NK-92 (cell line): Measurements from ENCODE around the gene LIG4.
A peak's percentile ranks its signal among the peaks of the same experiment; 100 is the strongest.
"Not testable (repeated sequence)": the region's sequence is repeated elsewhere in the genome, so short reads cannot be mapped to it uniquely, and the experiment has no call there.

Experiments used
- DNase-seq: peaks from one replicate; lab custom pipeline; 2025; ENCODE audit not compliant: unreplicated experiment; lab: John Stamatoyannopoulos, UW

Gene LIG4

GRCh38 chr13:108215436-108215835, at the start of gene LIG4:
Gene LIG4 (minus strand): TSS chr13:108215536. CDS start chr13:108211268, 4,268 bp downstream.
- DNase-seq = peak; percentile 54

- DNase-seq = no peak
Observed at GRCh38 chr13:108263621-108264355, 48.5 kb upstream of the LIG4 start.

GRCh38 chr13:108257248-108257647, 41.9 kb upstream of the LIG4 start:
- no peak for DNase-seq

- no peak for DNase-seq
Observed at GRCh38 chr13:108249150-108249549, 33.8 kb upstream of the LIG4 start.

- no peak for DNase-seq
Observed at GRCh38 chr13:108230377-108230776, 15.0 kb upstream of the LIG4 start.

GRCh38 chr13:108227651-108228272, 12.4 kb upstream of the LIG4 start:
- no peak for DNase-seq

- DNase-seq = no peak
Observed at GRCh38 chr13:108226184-108226583, 10.8 kb upstream of the LIG4 start.

- no peak for DNase-seq
Observed at GRCh38 chr13:108225440-108225839, 10.1 kb upstream of the LIG4 start.

GRCh38 chr13:108223687-108224503, 8.6 kb upstream of the LIG4 start:
- no peak for DNase-seq

- DNase-seq = no peak
Observed at GRCh38 chr13:108220041-108220440, 4.7 kb upstream of the LIG4 start.

- peak; percentile 51 for DNase-seq
Observed at GRCh38 chr13:108218044-108218974, 3.0 kb upstream of the LIG4 start, which contains the start of gene ABHD13. Gene ABHD13 (plus strand): TSS chr13:108218392. CDS start chr13:108229219, 10,827 bp downstream.

GRCh38 chr13:108217307-108218043, 2.1 kb upstream of the LIG4 start:
- DNase-seq = not testable (repeated sequence)

GRCh38 chr13:108214441-108215271, 680 bp downstream of the LIG4 start:
- DNase-seq = no peak

GRCh38 chr13:108213946-108214345, 1.4 kb downstream of the LIG4 start:
- no peak for DNase-seq

GRCh38 chr13:108212886-108213285, 2.5 kb downstream of the LIG4 start:
- no peak for DNase-seq

- no peak for DNase-seq
Observed at GRCh38 chr13:108210551-108210950, 4.8 kb downstream of the LIG4 start.

- DNase-seq = no peak
Observed at GRCh38 chr13:108200781-108201398, 14.4 kb downstream of the LIG4 start.

GRCh38 chr13:108195861-108196260, 19.5 kb downstream of the LIG4 start:
- no peak for DNase-seq

GRCh38 chr13:108195146-108195545, 20.2 kb downstream of the LIG4 start:
- DNase-seq = no peak
